Suppressor macrophage treated with lipopolysaccharide for 1 hour (primary cell): ENCODE data around the gene SAFB2.

Source experiments
- DNase-seq, 3 donors: peaks; one replicate each; pipeline ENCODE4 v3.0.0-alpha.2; 2020 to 2022

The SAFB2 gene

GRCh38 chr19:5607318-5608275 lies 15.0 kb downstream of the SAFB2 start:
- DNase-seq: no peak

DNA sequence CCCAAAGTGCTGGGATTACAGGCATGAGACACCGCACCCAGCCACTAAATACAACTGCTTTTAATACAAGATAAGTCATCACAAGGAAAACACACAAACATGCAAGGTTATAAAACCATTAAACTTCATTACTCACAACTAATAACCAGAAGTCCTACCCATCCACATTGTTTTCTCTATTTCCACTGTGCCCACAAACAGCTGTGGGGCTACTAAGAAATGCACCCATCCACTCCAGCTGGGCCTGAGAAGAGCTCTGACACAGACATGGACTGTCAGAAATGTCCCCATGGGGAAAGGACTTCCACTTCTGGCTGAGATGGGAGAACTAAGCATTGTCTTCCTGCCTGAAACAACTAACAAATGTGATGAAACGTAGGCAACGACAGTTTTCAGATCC lies 17.2 kb downstream of the SAFB2 start:
- DNase-seq: no peak

DNA sequence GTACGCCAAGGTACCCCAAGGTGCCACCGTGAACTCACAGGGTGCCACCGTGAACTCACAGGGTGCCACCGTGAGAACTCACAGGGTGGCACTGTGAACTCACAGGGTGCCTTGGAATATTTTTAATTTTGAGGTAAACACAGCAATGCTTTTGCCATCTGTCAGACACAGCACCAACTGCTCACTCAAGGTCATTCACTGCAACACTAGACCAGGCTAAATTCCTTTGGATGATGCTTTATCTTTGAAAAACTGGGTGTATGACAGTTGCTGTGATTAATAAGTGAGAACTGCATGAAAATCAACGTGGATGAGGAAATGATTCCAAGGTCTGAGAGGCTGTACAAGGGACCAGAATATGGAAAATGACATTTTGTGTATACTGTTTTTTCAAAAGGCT lies 18.9 kb downstream of the SAFB2 start:
- DNase-seq: no peak

GRCh38 chr19:5600797-5601196 lies 21.8 kb downstream of the SAFB2 start:
- DNase-seq: no peak

- DNase-seq: no peak
These were observed 26.8 kb downstream of the SAFB2 start for GRCh38 chr19:5595745-5596144.

DNA sequence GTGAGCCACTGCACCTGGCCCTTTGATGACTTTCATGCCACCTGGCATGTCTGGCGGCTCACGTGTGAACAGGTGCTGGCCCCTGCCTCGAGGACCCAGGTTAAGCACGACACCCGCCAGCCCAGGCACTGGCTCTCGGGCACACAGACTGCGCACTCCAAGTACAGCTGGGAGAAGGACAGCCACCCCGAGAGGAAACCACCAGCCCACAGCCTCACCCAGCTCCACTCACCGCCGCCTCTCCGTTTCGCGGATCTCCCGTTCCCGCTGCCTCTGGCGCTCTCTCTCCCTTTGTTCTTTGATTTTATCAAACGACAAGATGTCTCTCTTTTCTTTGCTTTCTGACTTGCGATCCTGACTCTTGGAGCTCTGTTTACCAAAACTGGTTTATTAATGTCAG lies 27.4 kb downstream of the SAFB2 start:
- DNase-seq: no peak

GRCh38 chr19:5594521-5594950 lies 28.0 kb downstream of the SAFB2 start:
- DNase-seq: no peak

- DNase-seq: no peak
These were observed 29.0 kb downstream of the SAFB2 start for GRCh38 chr19:5593343-5594255.

DNA sequence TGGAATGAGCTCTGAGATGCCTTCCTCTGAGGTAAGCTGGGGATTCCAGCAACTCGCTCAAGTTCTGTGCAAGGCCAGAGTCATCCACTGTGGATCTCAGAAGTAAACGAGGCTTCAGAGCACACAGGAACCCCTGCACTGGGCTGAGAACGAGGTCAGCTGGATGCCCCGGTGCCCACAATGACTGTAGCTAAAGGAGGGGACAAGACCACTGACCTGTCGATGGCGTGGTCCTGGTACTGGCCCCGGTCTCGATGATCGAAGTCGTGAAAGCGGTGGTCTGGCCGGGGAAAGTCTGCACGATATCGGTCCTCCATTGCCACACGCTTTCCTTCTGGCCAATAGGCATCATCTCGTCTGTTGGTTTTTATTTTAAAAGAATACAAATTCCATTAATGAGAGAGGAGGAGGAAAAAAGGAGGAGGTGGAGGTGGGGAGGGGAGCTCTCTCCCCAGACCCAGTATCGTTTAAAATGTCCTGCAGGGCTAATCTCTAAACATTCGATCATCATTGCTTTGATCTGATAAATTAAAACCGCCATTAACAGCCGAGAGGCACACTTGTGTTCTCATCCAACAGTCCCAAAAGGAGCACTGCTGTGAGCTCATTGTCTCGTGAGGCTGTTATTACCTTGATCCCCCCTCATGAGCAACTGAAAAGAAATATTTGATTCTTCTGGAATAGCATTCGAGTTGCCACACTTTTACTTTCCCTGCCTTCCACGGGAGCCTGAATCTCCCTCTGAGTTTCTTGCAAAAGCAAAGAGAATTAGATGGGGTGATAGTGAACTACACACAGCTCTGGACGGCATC lies 29.8 kb downstream of the SAFB2 start:
- DNase-seq: no peak

DNA sequence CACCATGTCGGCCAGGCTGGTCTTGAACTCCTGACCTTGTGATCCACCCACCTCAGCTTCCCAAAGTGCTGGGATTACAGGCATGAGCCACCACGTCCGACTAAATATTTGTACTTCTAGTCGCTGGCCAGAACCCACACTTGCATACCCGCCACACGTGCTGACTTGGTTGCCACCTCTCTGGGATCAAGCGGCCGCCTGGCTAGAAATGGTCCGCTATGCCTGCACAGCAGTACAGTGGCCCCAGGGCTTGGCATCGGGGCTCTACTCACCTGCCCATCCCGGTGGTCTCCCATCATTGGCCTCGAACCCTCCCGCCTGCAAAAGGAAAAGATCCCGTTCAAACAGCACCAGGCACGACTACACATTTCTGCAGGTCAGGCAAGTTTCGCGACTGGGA lies 31.1 kb downstream of the SAFB2 start:
- no peak for DNase-seq

DNA sequence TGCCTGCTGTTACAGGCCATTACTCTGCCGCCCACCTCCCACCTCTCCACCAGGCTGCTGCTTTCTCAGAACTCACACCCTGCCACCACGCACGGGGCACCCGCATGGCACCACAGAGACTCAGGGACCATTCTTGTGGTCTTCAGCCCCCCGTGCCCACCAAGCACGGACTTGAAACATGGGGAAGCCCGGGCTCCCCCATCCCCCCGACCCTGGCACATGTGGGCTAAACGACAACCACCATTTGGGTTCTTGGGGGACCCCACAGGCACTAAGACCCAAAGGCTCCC lies 31.8 kb downstream of the SAFB2 start:
- no peak for DNase-seq

DNA sequence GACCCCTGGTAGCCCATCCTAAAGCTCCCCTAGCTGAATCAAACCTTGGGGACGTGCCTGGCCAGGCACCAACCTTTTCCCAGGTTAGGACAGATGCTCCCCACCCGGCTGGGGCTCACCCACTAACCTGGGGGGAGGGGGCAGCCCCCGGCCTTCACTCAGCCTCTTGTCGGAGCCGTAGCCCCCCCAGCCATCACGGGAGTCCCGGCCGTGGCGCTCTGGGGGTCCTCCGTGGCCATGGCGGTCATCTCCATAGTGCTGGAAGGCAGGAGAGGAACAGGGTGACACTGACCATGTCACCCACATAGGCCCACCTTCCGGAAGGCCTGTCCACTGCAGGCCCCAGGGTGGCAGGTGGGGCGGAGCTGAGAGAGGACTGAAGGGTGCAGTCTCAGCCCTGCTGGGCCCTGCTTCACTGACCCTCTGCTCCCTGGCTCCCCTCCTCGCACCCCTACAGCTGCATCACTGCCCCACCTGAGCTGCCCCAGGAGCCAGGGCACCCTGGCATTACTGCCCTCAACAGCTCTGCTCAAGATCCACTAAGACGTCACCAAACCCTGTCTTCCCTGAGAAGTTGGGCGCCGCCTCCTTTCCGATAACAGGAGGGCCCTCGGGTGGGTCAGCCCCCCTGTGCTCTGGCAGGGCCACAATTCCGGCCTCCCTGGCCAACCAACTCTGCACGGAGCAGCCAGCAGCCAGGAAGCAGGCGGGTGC lies 32.3 kb downstream of the SAFB2 start:
- no peak for DNase-seq

- DNase-seq: no peak
These were observed 33.5 kb downstream of the SAFB2 start for GRCh38 chr19:5588906-5589676.

- DNase-seq: no peak
These were observed 34.1 kb downstream of the SAFB2 start for GRCh38 chr19:5588441-5588840.

DNA sequence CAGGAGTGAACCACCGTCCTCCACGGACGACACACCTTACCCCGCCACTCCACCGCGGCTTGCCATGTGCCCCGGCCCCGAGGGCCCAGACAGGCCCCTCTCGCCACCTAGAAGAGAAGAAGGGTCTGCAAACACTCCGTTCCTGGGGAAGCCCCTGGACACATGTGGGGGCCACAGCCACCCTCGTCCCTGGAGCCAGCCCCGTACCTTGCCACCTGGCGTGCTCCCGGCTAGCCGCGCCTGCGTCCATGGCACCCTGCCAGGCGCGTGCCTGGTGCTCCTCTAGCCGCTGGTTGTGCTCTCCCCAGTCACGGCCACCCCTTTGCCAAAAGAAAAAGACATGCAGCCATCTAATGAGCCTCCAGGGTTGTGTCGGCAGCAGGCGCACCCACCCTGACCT lies 34.9 kb downstream of the SAFB2 start:
- no peak for DNase-seq

DNA sequence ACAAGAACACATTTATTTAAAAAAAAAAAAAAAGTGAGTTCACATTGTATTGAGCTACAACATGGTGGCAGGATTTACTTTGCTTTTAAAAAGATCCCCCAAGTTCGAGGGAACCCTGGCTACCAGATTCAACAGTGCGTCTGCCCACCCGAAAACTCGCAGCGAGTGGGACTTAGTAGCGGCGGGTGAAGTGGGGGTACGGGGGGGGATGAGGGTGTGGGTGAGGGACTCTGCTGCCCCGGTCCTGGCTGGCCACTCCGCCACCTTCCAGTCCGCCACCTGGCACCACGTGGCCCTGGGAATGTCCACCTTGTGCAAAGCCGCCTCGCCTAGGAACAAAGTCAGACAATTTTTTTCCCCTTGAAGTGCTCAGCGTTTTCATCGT lies 35.5 kb downstream of the SAFB2 start:
- no peak for DNase-seq

DNA sequence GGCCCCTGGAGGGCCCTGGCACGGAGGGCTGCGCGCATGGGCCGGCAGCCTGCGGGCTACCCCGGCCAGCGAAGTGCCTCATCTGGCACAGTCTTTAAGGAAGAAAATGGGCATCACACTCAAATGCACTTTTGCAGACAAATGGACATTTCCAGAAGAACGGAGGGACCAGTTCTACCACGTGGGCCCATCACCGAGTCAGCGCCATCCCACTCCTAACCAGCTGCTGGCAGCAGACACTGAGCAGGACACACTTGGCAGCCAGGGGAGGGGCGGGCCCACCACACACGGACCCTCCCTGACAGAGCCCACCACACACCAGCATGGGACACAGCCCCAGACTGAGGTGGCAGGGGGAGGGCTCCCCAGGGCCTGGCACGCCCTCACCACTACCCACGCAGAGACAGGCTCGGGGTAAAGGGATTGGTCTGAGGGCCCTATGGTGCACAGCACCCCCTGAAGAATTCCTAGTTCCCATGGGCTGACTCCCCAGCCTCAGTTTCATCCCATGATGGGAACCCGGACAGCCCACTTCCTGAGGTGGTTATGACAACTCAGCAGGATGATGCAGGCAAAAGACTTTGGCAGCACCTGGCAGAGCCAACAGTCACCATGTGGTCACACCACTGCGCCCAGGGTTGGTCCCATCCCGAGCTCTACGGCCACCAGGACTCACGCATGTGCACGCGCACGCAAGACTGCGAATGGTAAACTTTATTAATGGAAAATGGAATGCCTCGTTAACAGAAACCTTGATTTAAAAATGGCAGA lies 36.1 kb downstream of the SAFB2 start:
- no peak for DNase-seq

GRCh38 chr19:5585461-5586299 lies 36.9 kb downstream of the SAFB2 start:
- DNase-seq: peak; percentile 56 to 74 (median 60)

DNA sequence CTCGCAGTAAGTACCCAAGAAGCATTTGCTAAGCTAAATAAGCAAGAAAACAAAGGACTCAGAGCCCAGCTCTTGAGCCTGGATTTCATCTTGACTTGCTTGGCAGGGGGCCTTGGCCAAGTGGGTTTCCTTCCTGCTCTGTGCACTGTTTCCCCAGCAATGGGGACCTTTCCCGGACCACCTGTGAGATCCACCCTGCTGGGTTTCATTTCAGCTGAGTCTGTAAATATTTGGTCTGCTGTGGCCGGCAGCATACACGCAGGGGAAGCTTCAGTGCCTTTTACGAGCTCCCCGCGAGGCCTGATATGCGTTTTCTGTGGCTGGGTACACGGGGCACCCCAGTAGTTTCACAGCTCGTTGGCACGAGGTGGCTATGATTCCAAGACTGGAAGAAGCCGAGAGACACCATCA lies 42.4 kb downstream of the SAFB2 start:
- no peak for DNase-seq

DNA sequence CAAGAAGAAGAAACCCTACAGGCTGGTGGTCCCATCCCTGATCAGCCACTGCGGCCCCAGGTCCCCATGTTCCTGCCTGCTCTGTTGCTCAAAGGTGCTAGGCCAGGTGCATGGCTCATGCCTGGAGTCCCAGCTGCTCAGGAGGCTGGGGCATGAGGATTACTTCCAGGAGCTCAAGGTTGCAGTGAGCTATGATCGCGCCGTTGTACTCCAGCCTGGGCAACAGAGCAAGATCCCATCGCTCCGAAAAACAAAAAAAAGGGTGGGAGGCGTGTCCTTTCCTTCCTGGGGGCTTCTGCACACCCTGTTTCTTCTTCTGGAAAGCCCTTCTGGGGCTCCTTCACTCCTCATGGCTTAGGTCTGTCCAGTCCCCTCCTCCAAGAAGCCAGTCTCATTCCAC lies 42.9 kb downstream of the SAFB2 start:
- no peak for DNase-seq
